ENCODE results near the gene IFT25.
A peak's percentile ranks its signal among the peaks of the same experiment; 100 is the strongest.
"Not testable (repeated sequence)": the region's sequence is repeated elsewhere in the genome, so short reads cannot be mapped to it uniquely, and the experiment has no call there.

The IFT25 gene

DNA sequence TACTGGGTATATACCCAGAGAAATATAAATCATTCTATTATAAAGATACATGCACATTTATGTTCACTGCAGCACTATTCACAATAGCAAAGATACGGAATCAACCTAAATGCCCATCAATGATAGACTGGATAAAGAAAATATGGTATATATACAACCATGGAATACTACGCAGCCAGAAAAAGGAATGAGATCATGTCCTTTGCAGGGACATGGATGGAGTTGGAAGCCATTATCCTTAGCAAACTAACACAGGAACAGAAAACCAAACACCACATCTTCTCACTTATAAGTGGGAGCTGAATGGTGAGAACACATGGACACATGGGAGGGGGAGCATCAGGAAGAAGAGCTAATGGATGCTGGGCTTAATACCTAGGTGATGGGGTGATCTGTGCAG lies 63.6 kb downstream of the IFT25 start:
- DNase-seq: not testable (repeated sequence)

DNA sequence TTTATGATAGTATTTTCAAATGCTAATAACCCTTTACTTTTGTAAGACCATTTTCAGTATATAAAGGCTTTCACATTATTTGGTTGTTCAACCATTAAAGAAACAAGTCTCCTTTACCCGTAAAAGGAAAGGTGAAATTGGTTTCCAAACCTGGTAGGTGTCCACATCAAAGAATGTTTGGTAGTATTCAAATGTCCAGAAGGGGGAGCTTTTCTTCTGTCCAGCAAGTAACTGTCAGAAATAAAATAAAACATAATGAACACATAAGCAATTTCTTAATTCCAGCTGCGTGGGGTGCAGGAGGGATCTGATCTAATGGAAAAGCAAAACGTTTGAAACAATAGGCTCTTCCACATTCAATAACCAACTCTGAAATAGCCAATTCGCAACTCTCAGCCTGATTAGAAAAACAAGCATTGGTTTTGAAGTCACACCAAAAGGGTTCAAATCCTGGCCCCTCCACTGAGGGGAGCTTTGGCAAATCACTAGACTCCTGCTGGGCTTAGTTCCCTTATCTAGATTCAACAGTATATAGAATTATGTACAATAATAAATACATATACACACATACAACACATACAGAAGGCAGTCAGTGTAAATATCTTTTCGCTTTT lies 66.9 kb downstream of the IFT25 start:
- DNase-seq: peak; percentile 52 to 67

DNA sequence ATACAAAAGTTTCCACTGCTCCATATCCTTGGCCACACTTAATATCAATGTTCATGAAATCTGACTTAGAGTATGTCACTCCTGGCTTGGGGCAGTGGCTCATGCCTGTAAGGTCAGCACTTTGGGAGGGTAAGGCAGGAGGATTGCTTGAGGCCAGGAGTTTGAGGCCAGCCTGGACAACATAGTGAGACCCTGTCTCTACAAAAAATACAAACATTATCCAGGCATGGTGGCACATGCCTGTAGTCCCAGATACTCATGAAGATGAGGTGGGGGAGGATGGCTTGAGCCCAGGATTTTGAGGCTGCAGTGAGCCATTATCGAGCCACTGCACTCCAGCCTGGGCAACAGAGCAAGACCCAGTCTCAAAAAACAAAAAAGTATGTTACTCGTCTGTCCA lies 70.3 kb downstream of the IFT25 start:
- DNase-seq: not testable (repeated sequence)

DNA sequence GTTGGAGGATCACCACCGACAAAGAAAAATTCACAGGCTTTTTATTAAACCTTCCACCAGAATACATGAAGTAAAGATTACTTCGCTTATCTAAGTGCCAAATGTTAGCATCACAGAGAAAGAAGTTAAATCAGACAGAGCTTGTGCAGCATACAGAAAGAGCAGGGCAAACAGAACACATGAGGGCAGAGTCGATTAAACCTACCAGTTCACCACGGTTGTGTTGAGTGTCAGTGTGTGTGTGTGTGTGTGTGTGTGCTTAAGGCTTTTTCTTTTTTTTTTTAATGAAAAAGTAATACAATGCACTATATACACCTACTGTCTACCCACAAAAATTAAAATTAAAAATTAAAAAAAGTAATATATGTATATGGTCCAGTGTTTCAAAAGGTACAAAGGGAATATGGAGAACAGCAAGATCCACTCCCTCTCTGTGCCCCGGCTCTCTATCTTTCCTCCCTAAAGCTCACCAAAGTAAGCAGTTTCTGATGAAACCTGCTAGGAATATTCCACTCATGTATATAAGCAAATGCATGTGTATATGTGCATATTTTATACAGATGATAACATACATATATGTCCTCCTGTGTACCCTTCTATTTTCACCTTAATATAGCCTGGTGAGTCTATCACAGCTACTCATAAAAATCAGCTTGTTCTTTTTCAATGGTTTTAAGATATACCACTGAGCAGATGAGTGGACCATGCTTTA lies 73.6 kb downstream of the IFT25 start:
- no peak for DNase-seq
